RWPE2 (cell line): Measurements from ENCODE around the gene CCDC81.
"Not testable (repeated sequence)": the region's sequence is repeated elsewhere in the genome, so short reads cannot be mapped to it uniquely, and the experiment has no call there.

Experiments used
- ATAC-seq: fragments of 200-7000 bp; cut with Tn5 transposase; 3 replicates; pipeline ENCODE4 v1.9.1; 2021; ENCODE audit warnings: low read depth
- DNase-seq: peaks from one replicate; pipeline ENCODE4 v3.0.0-alpha.2; 2020; ENCODE audit warnings: low spot score
- H3K27ac ChIP-seq: fragments of 450-650 bp; 2 replicates; pipeline ENCODE4 v1.5.1; 2017; ENCODE audit warnings: mild to moderate bottlenecking; ENCODE audit not compliant: poor library complexity, severe bottlenecking
- H3K27me3 ChIP-seq: fragments of 250-450 bp; sonication (Bioruptor Pico); 2 replicates; pipeline ENCODE4 v1.5.1; 2021; ENCODE audit warnings: mild to moderate bottlenecking, moderate library complexity; ENCODE audit not compliant: insufficient read depth, poor library complexity, severe bottlenecking
- H3K36me3 ChIP-seq: fragments of 250-450 bp; sonication (Bioruptor Pico); 2 replicates; pipeline ENCODE4 v1.5.1; 2020; ENCODE audit warnings: low read depth, mild to moderate bottlenecking, moderate library complexity
- H3K4me1 ChIP-seq: fragments of 250-450 bp; sonication (Bioruptor Pico); 2 replicates; pipeline ENCODE4 v1.5.1; 2021; ENCODE audit warnings: mild to moderate bottlenecking, moderate library complexity; ENCODE audit not compliant: insufficient read depth, poor library complexity, severe bottlenecking
- H3K4me3 ChIP-seq: fragments of 250-450 bp; sonication (Bioruptor Pico); 2 replicates; pipeline ENCODE4 v1.5.1; 2021; ENCODE audit warnings: mild to moderate bottlenecking, moderate library complexity; ENCODE audit not compliant: severe bottlenecking
- H3K9me3 ChIP-seq: fragments of 250-450 bp; sonication (Bioruptor Pico); 2 replicates; pipeline ENCODE4 v1.5.1; 2021; ENCODE audit warnings: mild to moderate bottlenecking, moderate library complexity; ENCODE audit not compliant: severe bottlenecking
- TF ChIP-seq, protein P1 (sequence below): fragments of 450-650 bp; IDR thresholded peaks from one replicate; pipeline ENCODE4 v1.5.1; 2017; ENCODE audit warnings: mild to moderate bottlenecking, moderate library complexity; ENCODE audit not compliant: poor library complexity, severe bottlenecking

Gene CCDC81

DNA sequence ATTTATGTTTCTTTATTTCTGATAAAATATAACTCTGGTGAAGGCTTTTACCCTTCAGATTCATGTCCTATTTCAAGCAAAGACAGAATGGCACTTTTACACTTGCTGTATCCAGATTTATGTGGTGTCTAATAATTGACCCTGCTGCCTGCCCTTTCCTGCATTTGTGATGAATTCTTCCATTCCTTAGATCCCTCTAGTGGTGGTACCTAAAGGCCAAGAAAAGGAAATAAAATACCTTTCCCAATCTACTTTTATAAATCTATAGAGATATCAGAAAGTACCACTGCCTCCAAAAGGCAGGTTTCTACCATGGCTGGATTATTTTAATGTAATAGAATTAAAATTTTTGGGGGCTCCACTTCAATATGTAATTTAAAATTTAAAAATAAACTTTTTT lies 34.2 kb downstream of the CCDC81 start:
- no peaks in the 10 kb centered on the region for H3K36me3 ChIP-seq
- no peak overlapping the region for H3K4me3 ChIP-seq
- H3K27ac ChIP-seq, result no peak overlapping the region
- no peaks in the 10 kb centered on the region for H3K9me3 ChIP-seq
- no peak for DNase-seq
- no peak for ATAC-seq
- TF ChIP-seq, protein P1, sequence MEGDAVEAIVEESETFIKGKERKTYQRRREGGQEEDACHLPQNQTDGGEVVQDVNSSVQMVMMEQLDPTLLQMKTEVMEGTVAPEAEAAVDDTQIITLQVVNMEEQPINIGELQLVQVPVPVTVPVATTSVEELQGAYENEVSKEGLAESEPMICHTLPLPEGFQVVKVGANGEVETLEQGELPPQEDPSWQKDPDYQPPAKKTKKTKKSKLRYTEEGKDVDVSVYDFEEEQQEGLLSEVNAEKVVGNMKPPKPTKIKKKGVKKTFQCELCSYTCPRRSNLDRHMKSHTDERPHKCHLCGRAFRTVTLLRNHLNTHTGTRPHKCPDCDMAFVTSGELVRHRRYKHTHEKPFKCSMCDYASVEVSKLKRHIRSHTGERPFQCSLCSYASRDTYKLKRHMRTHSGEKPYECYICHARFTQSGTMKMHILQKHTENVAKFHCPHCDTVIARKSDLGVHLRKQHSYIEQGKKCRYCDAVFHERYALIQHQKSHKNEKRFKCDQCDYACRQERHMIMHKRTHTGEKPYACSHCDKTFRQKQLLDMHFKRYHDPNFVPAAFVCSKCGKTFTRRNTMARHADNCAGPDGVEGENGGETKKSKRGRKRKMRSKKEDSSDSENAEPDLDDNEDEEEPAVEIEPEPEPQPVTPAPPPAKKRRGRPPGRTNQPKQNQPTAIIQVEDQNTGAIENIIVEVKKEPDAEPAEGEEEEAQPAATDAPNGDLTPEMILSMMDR, result peak; percentile 51
- H3K4me1 ChIP-seq, result peaks cover 2% of the 10 kb centered on the region
- H3K27me3 ChIP-seq, result no peaks in the 10 kb centered on the region

DNA sequence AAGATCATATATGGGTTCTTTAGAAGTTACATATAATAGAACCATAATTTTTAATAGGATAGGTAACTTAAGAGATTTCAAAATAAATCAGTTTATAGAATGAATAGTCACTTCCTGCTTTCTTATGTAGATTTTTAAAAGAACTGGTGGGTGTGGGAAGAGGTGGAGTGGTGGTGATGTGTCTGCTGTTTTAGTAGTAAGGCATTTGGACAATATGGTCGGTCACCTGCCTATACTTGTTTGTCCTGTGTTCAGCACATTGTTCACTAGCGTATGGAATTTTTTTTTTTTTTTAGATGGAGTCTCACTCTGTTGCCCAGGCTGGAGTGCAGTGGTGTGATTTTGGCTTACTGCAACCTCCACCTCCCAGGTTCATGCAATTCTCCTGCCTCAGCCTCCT lies 39.3 kb downstream of the CCDC81 start:
- H3K27ac ChIP-seq, result peak overlapping the region; percentile 3
- DNase-seq (no peak), ATAC-seq (peak; percentile 88)
- no peaks in the 10 kb centered on the region for H3K36me3 ChIP-seq
- peaks cover 5% of the 10 kb centered on the region for H3K4me1 ChIP-seq
- no peaks in the 10 kb centered on the region for H3K27me3 ChIP-seq
- H3K4me3 ChIP-seq, result no peak overlapping the region
- no peaks in the 10 kb centered on the region for H3K9me3 ChIP-seq
- TF ChIP-seq, protein P1, result no peak

DNA sequence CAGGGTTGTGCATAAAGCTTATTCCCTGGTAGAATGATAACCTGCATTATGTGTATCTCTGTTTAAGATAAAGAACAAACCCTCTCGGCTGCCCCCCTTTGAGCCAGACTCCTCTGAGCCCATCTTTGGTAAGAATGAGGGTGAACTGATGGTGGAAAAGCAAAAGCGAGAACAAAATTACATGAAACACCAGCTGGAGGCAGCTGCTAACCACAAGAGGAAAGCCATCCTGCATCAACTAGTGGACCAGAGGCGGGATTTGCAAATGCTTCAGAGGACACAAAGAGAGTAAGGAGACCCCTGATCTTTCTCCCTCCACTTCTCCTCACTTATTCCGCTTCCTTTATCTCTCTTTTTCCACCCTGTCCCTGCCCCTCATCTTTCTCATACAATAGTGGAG lies 40.3 kb downstream of the CCDC81 start:
- Histone ChIP-seq H3K4me3 (no peak overlapping the region), H3K4me1 (peaks cover 5% of the 10 kb centered on the region), H3K9me3 (no peaks in the 10 kb centered on the region), H3K36me3 (no peaks in the 10 kb centered on the region), H3K27ac (no peak overlapping the region), H3K27me3 (no peaks in the 10 kb centered on the region)
- ATAC-seq, result no peak
- TF ChIP-seq, protein P1, result no peak
- no peak for DNase-seq

DNA sequence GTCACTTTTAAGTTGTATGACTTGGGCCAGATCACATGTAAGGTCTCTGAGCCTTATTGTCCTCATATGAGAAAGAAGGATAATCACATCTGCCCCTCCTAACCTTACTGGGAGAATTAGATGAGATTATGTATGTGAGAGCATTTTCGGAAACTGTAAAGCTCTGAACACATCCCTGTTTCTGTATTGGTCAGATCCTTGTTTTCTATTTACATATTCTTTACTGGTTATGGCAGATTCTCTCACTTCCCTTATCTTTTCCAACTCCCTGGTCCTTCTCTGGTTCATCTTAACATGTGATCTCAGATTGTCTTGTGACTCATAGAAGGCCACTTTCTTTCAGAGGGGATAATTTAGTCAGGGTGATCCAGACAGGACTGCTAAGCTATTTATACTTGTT lies 41.8 kb downstream of the CCDC81 start:
- peaks cover 5% of the 10 kb centered on the region for H3K4me1 ChIP-seq
- TF ChIP-seq, protein P1, result no peak
- H3K4me3 ChIP-seq, result no peak overlapping the region
- H3K9me3 ChIP-seq, result no peaks in the 10 kb centered on the region
- no peak for DNase-seq
- no peaks in the 10 kb centered on the region for H3K27me3 ChIP-seq
- ATAC-seq, result no peak
- no peak overlapping the region for H3K27ac ChIP-seq
- H3K36me3 ChIP-seq, result no peaks in the 10 kb centered on the region

DNA sequence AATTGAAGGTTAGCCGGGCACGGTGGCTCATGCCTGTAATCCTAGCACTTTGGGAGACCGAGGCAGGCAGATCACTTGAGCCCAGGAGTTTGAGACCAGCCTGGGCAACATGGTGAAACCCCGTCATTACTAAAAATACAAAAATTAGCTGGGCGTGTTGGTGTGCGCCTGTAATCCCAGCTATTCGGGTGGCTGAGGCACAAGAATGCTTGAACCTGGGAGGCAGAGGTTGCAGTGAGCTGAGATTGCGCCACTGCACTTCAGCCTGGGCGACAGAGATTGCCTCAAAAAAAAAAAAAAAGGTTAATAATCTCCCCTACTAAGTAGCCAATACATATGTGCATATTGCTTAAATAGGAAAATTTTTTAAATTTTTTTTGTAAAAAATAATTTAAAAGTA lies 42.3 kb downstream of the CCDC81 start:
- ATAC-seq, H3K36me3 ChIP-seq, H3K9me3 ChIP-seq, H3K4me1 ChIP-seq, DNase-seq, H3K27me3 ChIP-seq, H3K4me3 ChIP-seq, H3K27ac ChIP-seq: not testable (repeated sequence)
